Stomach (tissue), 9 donors: Measurements from ENCODE around the gene COL19A1. TPM values are rescaled to one million over a fixed set of nuclear protein-coding genes. Genes with fewer than 3 reads are reported as not detected.
A peak's percentile ranks its signal among the peaks of the same experiment; 100 is the strongest.

Experiments
- DNase-seq, 2 donors: peaks; one replicate each; pipeline versions ENCODE4 v3.0.0 to v3.0.0-alpha.2; 2013 to 2019
- H3K27ac ChIP-seq, 5 donors: fragments of 200-600 bp in 4 of 5; sonication (generic) in 4 of 5; one replicate each; pipeline ENCODE4 v1.5.1; 2013 to 2019; ENCODE audit warnings: mild to moderate bottlenecking in 1 of 5, moderate library complexity in 1 of 5
- H3K27me3 ChIP-seq, 3 donors: fragments of 200-600 bp; sonication (generic); one replicate each; pipeline ENCODE4 v1.5.1; 2017 to 2019; ENCODE audit warnings: mixed run types in 1 of 3
- H3K36me3 ChIP-seq, 4 donors: fragments of 200-600 bp; sonication (generic); 1 replicate in 3 of 4; 2 replicates in 1 of 4; pipeline ENCODE4 v1.5.1; 2016 to 2019
- H3K4me1 ChIP-seq, 4 donors: fragments of 200-600 bp; sonication (generic); one replicate each; pipeline ENCODE4 v1.5.1; 2016 to 2019
- H3K4me3 ChIP-seq, 4 donors: fragments of 200-600 bp; sonication (generic) in 3 of 4; one replicate each; pipeline ENCODE4 v1.5.1; 2016 to 2019; ENCODE audit warnings: mild to moderate bottlenecking in 1 of 4
- H3K9me3 ChIP-seq, 4 donors: fragments of 200-600 bp; sonication (generic); one replicate each; pipeline ENCODE4 v1.5.1; 2016 to 2019
- CTCF ChIP-seq, 7 experiments: fragments of 450-650 bp in 4 of 7; fragments of 200-600 bp in 3 of 7; sonication (generic) in 3 of 7; IDR thresholded peaks; one replicate each; pipeline ENCODE4 v1.5.1; 2016 to 2019; ENCODE audit warnings: antibody characterized with exemption in 7 of 7, control low read depth in 2 of 7, mild to moderate bottlenecking in 1 of 7
- EP300 ChIP-seq: sonication (generic); formaldehyde crosslinking; IDR thresholded peaks from one replicate; pipeline ENCODE4 v1.6.1; 2017; ENCODE audit warnings: antibody characterized with exemption
- POLR2A ChIP-seq, 4 donors: fragments of 450-650 bp; IDR thresholded peaks; one replicate each; pipeline ENCODE4 v1.6.1; 2016; ENCODE audit warnings: antibody characterized with exemption in 4 of 4, control low read depth in 2 of 4, mild to moderate bottlenecking in 1 of 4, moderate library complexity in 1 of 4
- POLR2AphosphoS5 ChIP-seq, 3 donors: sonication (generic); formaldehyde crosslinking; IDR thresholded peaks; one replicate each; pipeline ENCODE4 v1.6.1; 2016; ENCODE audit warnings: antibody characterized with exemption in 3 of 3
- WGBS, 5 donors: extraction: QIAGEN DNeasy Blood & Tissue Kit in 3 of 5; methylation state at CpG; one replicate each; pipeline versions ENCODE4 v1.1.5 to v1.1.7; 2013 to 2018; 5-methylcytosine and 5-hydroxymethylcytosine counted together
- intact Hi-C: fragments of 100-400 bp; cut with DNase I; formaldehyde crosslinking; loops from one replicate; pipeline ENCODE4 v1.15.1; 2023; ENCODE audit warnings: low total_unique reads
- polyA plus RNA-seq, 3 donors: library from polyadenylated mRNA; stranded (reverse); fragments of 200-250 nt; gene quantifications; one replicate each; pipeline ENCODE4 v1.2.3, GENCODE V29; 2013
- total RNA-seq, 5 donors: library from RNA; depleted of rRNA; stranded (reverse); fragments of >200 nt; gene quantifications; one replicate each; pipeline versions ENCODE4 v1.1.0 to v1.2.3, GENCODE V29; 2014 to 2016
- donor health status: healthy with polysubstance abuse.
- donor health status: Bipolar disorder and iron deficiency.
- donor health status: healthy.

The COL19A1 gene
- total and polyA plus RNA-seq, 8 donors, result 0.13 to 13.4 (median 2.5) TPM; not detected in 3

GRCh38 chr6:70103798-70104197 is 237.4 kb downstream of the COL19A1 start:
- H3K36me3 ChIP-seq, result no peaks in the 10 kb centered on the region
- intact Hi-C loops, result no loop called here
- no peaks in the 10 kb centered on the region for H3K9me3 ChIP-seq
- peaks cover 0 to 3% (median 0%) of the 10 kb centered on the region in 4 donors for H3K4me1 ChIP-seq
- H3K27ac ChIP-seq, result no peak overlapping the region
- WGBS, 5 donors, result 71 to 84% (median 79%) methylated on average over 1 of the region's 1 CpG
- H3K27me3 ChIP-seq, result no peaks in the 10 kb centered on the region
- TF ChIP-seq EP300, result no peak
- peak in 2 of 7 experiments; percentile 9 to 39 for TF ChIP-seq CTCF (IDR thresholded peaks at IDR 0.05)
- no peak overlapping the region for H3K4me3 ChIP-seq
- no peak for DNase-seq

- 33 to 52% (median 46%) methylated on average over 3 of the region's 3 CpGs for WGBS, 5 donors
These were observed 241.7 kb downstream of the COL19A1 start for GRCh38 chr6:70107852-70108629.

GRCh38 chr6:70110126-70111022 is 244.0 kb downstream of the COL19A1 start:
- Histone ChIP-seq H3K4me3 (no peak overlapping the region), H3K4me1 (peaks cover 0 to 3% (median 0%) of the 10 kb centered on the region in 4 donors), H3K9me3 (no peaks in the 10 kb centered on the region), H3K27ac (no peak overlapping the region), H3K36me3 (no peaks in the 10 kb centered on the region), H3K27me3 (no peaks in the 10 kb centered on the region)
- DNase-seq, result no peak
- WGBS, 5 donors, result 47 to 71% (median 67%) methylated on average over 2 of the region's 2 CpGs
- intact Hi-C loops, result no loop called here
- TF ChIP-seq EP300 (no peak), POLR2AphosphoS5 (IDR thresholded peaks at IDR 0.05) (no peak), CTCF (IDR thresholded peaks at IDR 0.05) (no peak), POLR2A (IDR thresholded peaks at IDR 0.05) (no peak)

More at GRCh38 chr6:70107852-70108629, 241.7 kb downstream of the COL19A1 start:
- TF ChIP-seq CTCF (IDR thresholded peaks at IDR 0.05) (peak in 5 of 7 experiments; percentile 35 to 63 (median 51)), EP300 (no peak), POLR2AphosphoS5 (IDR thresholded peaks at IDR 0.05) (no peak)
- intact Hi-C loops, result no loop called here
- H3K27me3 ChIP-seq, result no peaks in the 10 kb centered on the region
- H3K4me3 ChIP-seq, result no peak overlapping the region
- H3K4me1 ChIP-seq, result peaks cover 0 to 3% (median 0%) of the 10 kb centered on the region in 4 donors
- DNase-seq, result peak in 1 of 2 donors; percentile 79
- H3K36me3 ChIP-seq, result no peaks in the 10 kb centered on the region
- H3K27ac ChIP-seq, result no peak overlapping the region
- H3K9me3 ChIP-seq, result no peaks in the 10 kb centered on the region

GRCh38 chr6:70111737-70112136 is 245.4 kb downstream of the COL19A1 start:
- TF ChIP-seq POLR2AphosphoS5 (IDR thresholded peaks at IDR 0.05), result no peak
- TF ChIP-seq POLR2A (IDR thresholded peaks at IDR 0.05), result no peak
- TF ChIP-seq CTCF (IDR thresholded peaks at IDR 0.05), result no peak
- TF ChIP-seq EP300, result no peak
- Histone ChIP-seq H3K4me1 (peaks cover 0 to 3% (median 0%) of the 10 kb centered on the region in 4 donors), H3K27me3 (no peaks in the 10 kb centered on the region), H3K4me3 (no peak overlapping the region), H3K9me3 (no peaks in the 10 kb centered on the region), H3K36me3 (no peaks in the 10 kb centered on the region), H3K27ac (no peak overlapping the region)
- no peak for DNase-seq
- intact Hi-C loops, result no loop called here
